H1 (cell line): ENCODE data around the gene ACAA1.

Experiments
- CEBPB ChIP-seq: IDR thresholded peaks from 2 replicates; pipeline ENCODE4 v1.6.1; 2012; ENCODE audit warnings: low read depth, low read length
- CTCF ChIP-seq, 3 experiments: IDR thresholded peaks; 1 replicate in 2 of 3; 2 replicates in 1 of 3; pipeline versions ENCODE4 v1.5.1 to v1.6.1; 2011; ENCODE audit warnings: low read length in 3 of 3, mild to moderate bottlenecking in 3 of 3, inconsistent platforms in 2 of 3, low read depth in 1 of 3, moderate library complexity in 1 of 3; ENCODE audit not compliant: insufficient read depth in 1 of 3; ENCODE audit errors: control extremely low read depth in 1 of 3
- POLR2A ChIP-seq, 2 experiments: IDR thresholded peaks; 1 replicate in 1 of 2; 2 replicates in 1 of 2; pipeline ENCODE4 v1.6.1; 2011; ENCODE audit warnings: low read depth in 2 of 2, low read length in 2 of 2, mild to moderate bottlenecking in 2 of 2; ENCODE audit errors: control extremely low read depth in 1 of 2
- POLR2AphosphoS5 ChIP-seq: IDR thresholded peaks from 2 replicates; pipeline ENCODE4 v1.6.1; 2011; ENCODE audit warnings: low read depth, low read length
- RAD21 ChIP-seq, 2 experiments: IDR thresholded peaks in 1 of 2; conservative IDR thresholded peaks in 1 of 2; 2 replicates each; pipeline ENCODE4 v1.6.1; 2011; ENCODE audit warnings: low read depth in 2 of 2, low read length in 2 of 2, improper control_type of control experiment in 1 of 2, inconsistent platforms in 1 of 2, mild to moderate bottlenecking in 1 of 2, moderate library complexity in 1 of 2
- SIN3A ChIP-seq, 2 experiments: IDR thresholded peaks in 1 of 2; conservative IDR thresholded peaks in 1 of 2; 2 replicates each; pipeline ENCODE4 v1.6.1; 2011 to 2012; ENCODE audit warnings: low read length in 2 of 2, improper control_type of control experiment in 1 of 2, low read depth in 1 of 2, mild to moderate bottlenecking in 1 of 2

DNA sequence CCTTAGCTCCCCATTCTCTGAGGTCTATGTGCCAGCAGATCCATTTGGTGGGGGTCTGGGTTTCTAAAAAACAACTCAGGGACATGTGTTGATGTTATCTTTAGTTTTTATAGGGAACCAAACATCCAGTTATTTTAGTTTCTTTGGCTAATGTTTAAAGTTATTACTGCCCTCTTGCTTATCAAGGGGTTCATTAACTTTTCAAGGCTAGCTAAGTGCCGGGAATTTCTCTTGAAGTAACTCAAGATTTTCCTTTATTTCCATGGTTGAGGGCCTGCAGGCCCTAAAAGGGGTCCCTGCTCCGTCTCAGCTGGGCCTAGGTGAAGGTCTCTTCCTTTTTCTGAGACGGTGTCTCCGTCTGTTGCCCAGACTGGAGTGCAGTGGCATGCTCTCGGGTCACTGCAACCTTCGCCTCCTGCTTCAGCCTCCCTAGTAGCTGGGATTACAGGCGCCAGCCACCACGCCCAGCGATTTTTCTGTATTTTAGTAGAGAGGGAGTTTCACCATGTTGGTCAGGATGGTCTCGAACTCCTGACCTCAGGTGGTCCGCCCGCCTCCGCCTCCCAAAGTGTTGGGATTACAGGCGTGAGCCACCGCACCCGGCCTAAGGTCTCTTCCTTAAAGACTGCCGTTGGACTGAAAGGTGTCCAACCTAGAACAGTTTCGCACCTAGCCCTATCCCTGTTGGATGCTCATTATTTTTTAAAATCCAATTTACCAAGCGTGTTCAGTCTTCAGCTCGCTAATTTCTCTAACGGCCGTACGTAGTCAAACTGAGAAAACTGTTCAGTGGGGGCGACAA lies 27.1 kb upstream of the ACAA1 start:
- TF ChIP-seq CTCF (IDR thresholded peaks at IDR 0.05; ENCODE audit: control extremely low read depth in 1 of 3, insufficient read depth in 1 of 3, low read depth in 1 of 3, low read length in 3 of 3) (no peak), POLR2AphosphoS5 (no peak), CEBPB (no peak), POLR2A (IDR thresholded peaks at IDR 0.05; ENCODE audit: control extremely low read depth in 1 of 2, low read depth in 2 of 2, low read length in 2 of 2) (no peak), RAD21 (IDR thresholded peaks at IDR 0.05 in 1 of 2, conservative IDR thresholded peaks at IDR 0.05 in 1 of 2; ENCODE audit: low read depth in 2 of 2, low read length in 2 of 2) (no peak), SIN3A (conservative IDR thresholded peaks at IDR 0.05 in 1 of 2, IDR thresholded peaks at IDR 0.05 in 1 of 2; ENCODE audit: low read depth in 1 of 2, low read length in 2 of 2) (no peak)
